Dermis blood vessel endothelial cell (primary cell): ENCODE data around the gene BYSL. TPM values are rescaled to one million over a fixed set of nuclear protein-coding genes. Genes with fewer than 3 reads are reported as not detected.

Experiments
- DNase-seq: peaks from one replicate; pipeline ENCODE4 v3.0.0; 2010
- total RNA-seq: library from RNA; depleted of rRNA; stranded (reverse); fragments of >200 nt; gene quantifications from 2 replicates; pipeline ENCODE4 v1.2.3, GENCODE V29; 2014

Gene BYSL
- total RNA-seq, 1 donor from 2014 or later, result 15.8 TPM

- DNase-seq, result no peak
Measured at GRCh38 chr6:41914869-41915530, 6.3 kb upstream of the BYSL start.

- DNase-seq, result peak; percentile 89
Measured at GRCh38 chr6:41917528-41917927, 3.8 kb upstream of the BYSL start.

GRCh38 chr6:41921712-41921998, 356 bp downstream of the BYSL start:
- no peak for DNase-seq

GRCh38 chr6:41922154-41922553, 855 bp downstream of the BYSL start:
- peak; percentile 41 for DNase-seq

- DNase-seq, result no peak
Measured at GRCh38 chr6:41927253-41927652, 6.0 kb downstream of the BYSL start.

- no peak for DNase-seq
Measured at GRCh38 chr6:41929924-41930323, 8.6 kb downstream of the BYSL start.

- no peak for DNase-seq
Measured at GRCh38 chr6:41931792-41932191, 10.5 kb downstream of the BYSL start.

GRCh38 chr6:41932378-41932777, 11.1 kb downstream of the BYSL start:
- DNase-seq, result no peak

GRCh38 chr6:41934278-41935192, 13.2 kb downstream of the BYSL start:
- no peak for DNase-seq

- DNase-seq, result no peak
Measured at GRCh38 chr6:41935193-41935574, 13.9 kb downstream of the BYSL start.

- DNase-seq, result no peak
Measured at GRCh38 chr6:41935685-41936072, 14.4 kb downstream of the BYSL start.

- peak; percentile 90 for DNase-seq
Measured at GRCh38 chr6:41936073-41936837, 15.0 kb downstream of the BYSL start.

- no peak for DNase-seq
Measured at GRCh38 chr6:41937472-41937860, 16.2 kb downstream of the BYSL start.

- peak; percentile 65 for DNase-seq
Measured at GRCh38 chr6:41937861-41938574, 16.7 kb downstream of the BYSL start.

- no peak for DNase-seq
Measured at GRCh38 chr6:41938590-41939175, 17.4 kb downstream of the BYSL start.

- no peak for DNase-seq
Measured at GRCh38 chr6:41939176-41939847, 18.0 kb downstream of the BYSL start.

- DNase-seq, result no peak
Measured at GRCh38 chr6:41939848-41940758, 18.8 kb downstream of the BYSL start.

GRCh38 chr6:41940759-41941279, 19.5 kb downstream of the BYSL start:
- peak; percentile 47 for DNase-seq

GRCh38 chr6:41941280-41942066, 20.2 kb downstream of the BYSL start, which contains the start of gene CCND3:
Gene CCND3 (minus strand): TSS chr6:41941808. CDS start chr6:41941649, 159 bp downstream.
- DNase-seq, result peak; percentile 85
